HG03354 (cell line): ENCODE results near the gene ARSB.

Experiments
- ATAC-seq: cut with Tn5 transposase; IDR thresholded peaks from one replicate; pipeline ENCODE4 v1.9.1; 2021; ENCODE audit warnings: mild to moderate bottlenecking; ENCODE audit not compliant: unreplicated experiment, poor library complexity, severe bottlenecking

The ARSB gene

GRCh38 chr5:78985116-78985724 is at the start of gene ARSB:
Gene ARSB, minus strand, starts transcription at chr5:78985310. Its CDS starts 62 bp downstream, at chr5:78985248.
- peak; percentile 54 for ATAC-seq

GRCh38 chr5:79032782-79033181 is 47.7 kb upstream of the ARSB start:
- no peak for ATAC-seq

- no peak for ATAC-seq
Measured at GRCh38 chr5:79032031-79032695, 47.1 kb upstream of the ARSB start.

DNA sequence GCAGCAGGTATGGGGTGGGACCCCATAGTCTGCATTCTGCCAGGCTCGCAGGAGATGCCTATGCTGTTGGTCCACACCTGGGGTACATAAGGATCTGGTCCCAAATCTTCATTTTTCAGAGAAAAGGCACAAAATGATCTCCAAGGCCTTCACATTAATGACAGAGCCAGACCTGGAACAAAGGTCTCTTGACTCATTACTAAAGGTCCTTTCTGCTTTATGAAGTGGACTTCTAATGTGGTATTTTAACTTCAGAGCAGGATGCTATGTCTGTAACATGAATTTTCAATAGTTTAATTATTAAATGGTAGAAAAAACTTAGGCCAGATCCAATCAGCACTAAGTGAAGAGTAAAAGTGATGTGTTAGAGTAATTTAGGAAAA is 46.4 kb upstream of the ARSB start:
- ATAC-seq: no peak

DNA sequence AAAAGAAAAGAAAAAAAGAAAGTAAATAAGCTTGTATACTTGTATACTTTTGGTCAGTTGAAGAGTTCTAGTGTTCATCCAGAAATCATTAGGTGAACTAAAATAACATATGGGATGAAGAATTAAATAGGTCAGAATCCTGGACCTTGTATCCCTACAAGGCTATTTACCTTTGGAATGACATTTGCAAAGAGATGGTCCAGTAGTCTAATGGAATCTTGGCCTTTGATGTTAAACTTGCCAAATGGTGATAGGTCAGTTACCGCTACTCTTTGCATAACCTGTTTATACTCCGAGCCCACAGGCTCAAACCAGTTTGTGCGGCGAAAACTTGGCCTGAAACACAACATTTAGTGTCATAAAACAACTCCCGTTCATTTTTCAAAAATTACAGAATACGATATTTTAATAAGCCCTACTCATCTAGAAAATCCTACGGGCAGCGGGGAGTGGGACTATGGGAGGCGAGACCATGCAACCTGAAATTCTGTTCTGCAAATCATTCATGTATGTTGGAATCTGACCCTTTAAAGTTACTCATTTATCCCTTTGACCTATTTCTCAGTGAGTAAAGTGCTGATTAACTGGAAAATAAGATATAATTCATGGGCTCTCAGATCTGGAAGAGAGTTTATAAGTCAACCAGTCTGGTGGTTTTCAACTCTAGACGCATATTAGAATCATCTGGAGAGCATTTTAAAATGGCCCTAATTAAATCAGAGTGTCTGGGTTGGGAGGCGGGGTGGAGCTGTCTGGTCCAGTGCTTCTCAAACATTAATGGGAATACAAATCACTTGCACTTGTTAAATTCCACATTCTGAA is 45.8 kb upstream of the ARSB start:
- ATAC-seq: no peak

DNA sequence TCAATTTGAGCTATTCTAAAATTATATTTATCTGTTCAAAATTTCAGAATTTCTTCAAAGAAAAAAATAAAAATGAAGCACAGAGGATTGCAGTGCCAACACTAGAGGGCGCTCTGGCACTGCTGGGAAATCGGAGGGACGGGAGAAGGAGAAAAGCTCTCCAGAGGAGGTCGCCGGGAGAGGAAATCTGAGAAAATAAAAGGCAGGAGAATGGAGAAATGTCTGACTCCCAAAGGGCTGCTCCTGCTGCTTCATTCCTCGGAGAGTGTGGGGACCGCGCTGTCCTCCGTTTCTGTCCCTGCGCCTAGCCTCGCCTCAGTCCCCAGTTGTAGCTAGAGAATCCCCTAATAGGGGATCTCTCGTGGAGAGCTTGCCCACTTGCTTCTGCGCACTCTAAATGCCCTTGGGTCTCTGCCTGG is 40.0 kb upstream of the ARSB start:
- no peak for ATAC-seq

- ATAC-seq: no peak
Measured at GRCh38 chr5:79023947-79024346, 38.8 kb upstream of the ARSB start.

GRCh38 chr5:79023348-79023747 is 38.2 kb upstream of the ARSB start:
- no peak for ATAC-seq

GRCh38 chr5:79022771-79023170 is 37.7 kb upstream of the ARSB start:
- no peak for ATAC-seq

- ATAC-seq: no peak
Measured at GRCh38 chr5:79021753-79022152, 36.6 kb upstream of the ARSB start.

GRCh38 chr5:79020861-79021561 is 35.9 kb upstream of the ARSB start:
- no peak for ATAC-seq

DNA sequence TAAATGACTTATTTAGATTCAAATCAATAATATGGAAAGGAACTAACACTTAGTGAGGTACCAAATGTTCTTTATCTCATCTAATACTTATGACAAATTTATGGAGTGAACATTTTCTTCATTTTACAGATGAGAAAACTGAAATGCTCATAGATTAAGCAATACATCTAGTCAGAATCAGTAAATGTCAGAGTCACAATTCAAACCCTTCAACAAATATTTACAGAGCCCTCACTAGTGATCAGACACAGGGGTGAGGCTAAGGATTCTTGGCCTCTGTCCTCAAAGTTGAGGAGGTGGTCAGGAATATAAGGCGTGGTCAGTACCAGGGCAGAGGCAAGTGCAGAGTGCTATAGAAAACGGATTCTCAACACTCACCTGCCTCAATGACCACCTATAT is 29.5 kb upstream of the ARSB start:
- ATAC-seq: no peak

DNA sequence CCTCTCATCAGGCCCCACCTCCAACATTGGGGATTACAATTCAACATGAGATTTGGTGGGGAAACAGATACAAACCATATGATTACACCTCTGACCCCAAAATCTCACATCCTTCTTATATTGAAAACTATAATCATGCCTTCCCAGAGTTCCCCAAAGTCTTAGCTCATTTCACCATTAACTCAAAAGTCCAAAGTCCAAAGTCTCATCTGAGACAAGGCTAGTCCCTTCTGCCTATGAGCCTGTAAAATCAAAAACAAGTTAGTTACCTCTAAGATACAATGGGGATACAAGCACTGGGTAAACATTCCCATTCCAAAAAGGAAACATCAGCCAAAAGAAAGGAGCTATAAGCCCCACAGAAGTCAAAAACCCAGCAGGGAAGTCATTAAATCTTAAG is 26.8 kb upstream of the ARSB start:
- no peak for ATAC-seq

DNA sequence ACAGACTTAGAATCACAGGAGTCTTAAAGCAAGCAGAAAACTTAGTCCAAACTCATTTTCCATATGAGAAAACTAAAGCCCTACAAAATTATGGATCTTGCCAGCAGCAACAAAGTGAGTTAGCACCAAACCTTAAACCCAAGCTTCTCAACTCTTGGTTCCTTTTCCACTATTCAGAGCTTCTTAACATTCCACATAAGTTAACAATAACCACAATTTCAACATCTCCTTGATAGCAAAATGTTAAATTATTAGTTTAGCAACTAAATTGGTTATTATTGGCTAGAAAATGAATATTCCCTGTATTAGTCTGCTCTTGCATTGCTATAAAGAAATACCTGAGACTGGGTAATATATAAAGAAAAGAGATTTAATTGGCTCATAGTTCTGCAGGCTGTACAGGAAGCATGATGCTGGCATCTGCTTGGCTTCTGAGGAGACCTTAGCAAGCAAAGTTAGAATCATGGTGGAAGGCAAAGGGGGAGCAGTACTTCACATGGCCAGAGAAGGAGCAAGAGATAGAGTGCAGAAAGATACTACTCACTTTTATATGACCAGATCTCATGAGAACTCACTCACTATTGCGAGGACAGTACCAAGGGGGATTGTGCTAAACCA is 26.2 kb upstream of the ARSB start:
- ATAC-seq: no peak

- no peak for ATAC-seq
Measured at GRCh38 chr5:79008362-79008761, 23.3 kb upstream of the ARSB start.

DNA sequence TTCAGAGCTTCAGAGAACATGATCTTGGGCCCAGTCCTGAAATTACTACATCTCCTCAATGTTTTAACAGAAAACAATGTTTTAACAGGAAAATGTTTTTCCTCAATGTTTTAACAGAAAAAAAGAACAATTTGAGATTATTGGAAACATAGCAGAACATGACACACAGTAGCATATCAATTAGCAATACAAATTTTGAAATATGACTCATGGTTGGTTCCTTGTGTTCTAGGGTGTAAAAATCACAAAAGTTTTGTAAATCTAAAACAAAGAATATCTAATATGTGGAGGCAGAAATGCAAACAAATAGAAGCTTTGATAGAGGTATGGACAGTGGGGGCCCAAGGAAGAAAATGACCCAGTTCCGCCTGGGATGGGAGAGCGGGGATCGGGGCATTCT is 22.8 kb upstream of the ARSB start:
- ATAC-seq: no peak

DNA sequence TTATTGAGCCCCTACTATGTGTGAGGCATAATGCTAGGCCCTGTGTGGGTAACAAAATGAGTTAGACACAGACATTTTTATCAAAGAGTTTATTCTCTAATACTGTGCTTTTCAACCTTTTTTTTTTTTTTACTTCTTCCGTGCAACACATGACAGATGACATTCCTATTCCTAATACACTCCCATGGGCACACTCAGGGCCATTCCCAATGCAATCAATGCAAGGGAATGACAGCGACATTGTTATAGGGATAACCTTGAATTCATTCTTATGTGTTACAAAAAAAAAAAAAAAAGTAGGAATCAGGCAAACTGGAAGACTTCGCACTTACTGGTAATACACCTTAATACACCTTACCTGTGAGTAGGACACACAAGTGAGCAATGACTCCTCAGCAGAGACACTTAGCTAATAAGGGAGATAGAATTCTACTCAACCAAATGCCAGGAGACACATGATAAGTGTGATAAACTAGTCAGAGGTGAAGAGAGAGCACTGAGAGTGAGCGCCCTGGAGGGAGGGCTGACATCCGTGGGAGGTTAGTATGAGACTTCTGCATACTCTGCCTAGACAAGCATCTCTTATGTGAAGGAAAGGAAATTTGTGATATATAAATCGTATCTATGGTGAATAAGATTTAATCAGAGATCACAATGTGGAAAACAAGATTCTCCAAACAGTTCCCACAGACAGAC is 21.0 kb upstream of the ARSB start:
- ATAC-seq: no peak

DNA sequence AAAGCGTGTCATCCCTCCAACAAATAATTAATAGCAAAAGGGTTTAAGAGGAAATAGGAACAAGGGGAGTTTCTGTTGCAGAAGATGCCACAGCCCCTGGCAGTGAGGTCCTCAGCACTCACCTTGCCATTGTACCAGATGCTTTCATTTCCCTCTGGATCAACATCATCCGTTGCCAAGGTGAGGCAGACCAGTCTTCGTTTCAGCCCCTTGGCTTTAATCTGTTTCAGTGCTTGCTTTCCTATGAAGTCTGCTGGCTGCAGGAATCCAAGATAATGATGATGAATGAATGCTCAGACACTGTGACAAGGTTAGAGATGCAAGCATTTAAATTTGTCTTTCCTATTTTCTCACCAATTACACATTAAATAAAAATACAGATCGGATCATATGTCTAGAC is 20.0 kb upstream of the ARSB start:
- ATAC-seq: no peak

DNA sequence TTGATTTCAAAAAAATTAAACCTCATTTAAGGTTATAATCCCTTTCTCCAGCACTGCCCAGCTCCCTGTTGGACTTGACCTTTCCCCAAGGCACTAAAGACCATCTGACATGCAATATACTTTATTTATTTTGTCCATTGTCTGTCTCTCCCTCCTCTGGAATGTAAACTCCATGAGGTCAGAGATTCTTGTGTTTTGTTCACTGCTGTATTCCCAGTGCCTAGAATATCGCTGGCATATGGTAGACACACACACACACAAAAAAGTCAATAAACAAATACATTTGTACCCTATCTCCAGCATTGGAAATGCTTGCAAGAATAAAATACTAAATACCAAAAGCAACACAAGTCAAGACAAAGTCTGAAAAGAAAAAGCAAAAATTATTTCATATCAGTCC is 17.3 kb upstream of the ARSB start:
- ATAC-seq: no peak
